CD4-positive, CD25-positive, alpha-beta regulatory T cell (primary cell): ENCODE data around the gene ZNF80. TPM values are rescaled to one million over a fixed set of nuclear protein-coding genes. Genes with fewer than 3 reads are reported as not detected.
"Not testable (repeated sequence)": the region's sequence is repeated elsewhere in the genome, so short reads cannot be mapped to it uniquely, and the experiment has no call there.

Source experiments
- ATAC-seq, 2 donors: fragments of 150-1000 bp; cut with Tn5 transposase; one replicate each; pipeline ENCODE4 v1.10.0; 2021; ENCODE audit warnings: low read depth in 2 of 2, moderate number of reproducible peaks in 2 of 2, moderate library complexity in 1 of 2
- DNase-seq, 3 donors: peaks; one replicate each; pipeline versions ENCODE4 v3.0.0 to v3.0.0-alpha.2; 2012 to 2022; ENCODE audit warnings: mixed read lengths in 1 of 3
- H3K27ac ChIP-seq: one replicate; pipeline ENCODE4 v1.7.0; 2013; ENCODE audit warnings: mild to moderate bottlenecking, low read length; ENCODE audit not compliant: insufficient read depth, poor library complexity, severe bottlenecking
- H3K27me3 ChIP-seq: one replicate; pipeline ENCODE4 v1.7.0; 2013; ENCODE audit warnings: low read length; ENCODE audit not compliant: control insufficient read depth, insufficient read depth
- H3K36me3 ChIP-seq: one replicate; pipeline ENCODE4 v1.7.0; 2013; ENCODE audit warnings: mild to moderate bottlenecking, low read length, moderate library complexity; ENCODE audit not compliant: control insufficient read depth, insufficient read depth
- H3K4me1 ChIP-seq: 2 replicates; pipeline ENCODE4 v1.7.0; 2013; ENCODE audit warnings: mild to moderate bottlenecking, low read length; ENCODE audit not compliant: insufficient read depth, control insufficient read depth, poor library complexity, severe bottlenecking
- H3K4me3 ChIP-seq: one replicate; pipeline ENCODE4 v1.7.0; 2013; ENCODE audit warnings: low read depth, mild to moderate bottlenecking, low read length, moderate library complexity
- H3K9me3 ChIP-seq, 2 experiments: 1 replicate in 1 of 2; 2 replicates in 1 of 2; pipeline ENCODE4 v1.7.0; 2013; ENCODE audit warnings: low read length in 2 of 2, mild to moderate bottlenecking in 1 of 2, moderate library complexity in 1 of 2; ENCODE audit not compliant: control insufficient read depth in 2 of 2
- H3K27ac Mint-ChIP-seq, 3 donors: one replicate each; pipeline ENCODE4 v1.8.0; 2020 to 2022; ENCODE audit warnings: mild to moderate bottlenecking in 3 of 3, mixed read lengths in 3 of 3, moderate library complexity in 2 of 3
- H3K27me3 Mint-ChIP-seq: one replicate; pipeline ENCODE4 v1.8.0; 2022; ENCODE audit warnings: mild to moderate bottlenecking, mixed read lengths
- H3K36me3 Mint-ChIP-seq: one replicate; pipeline ENCODE4 v1.8.0; 2020; ENCODE audit warnings: mixed read lengths
- H3K4me1 Mint-ChIP-seq, 4 donors: one replicate each; pipeline ENCODE4 v1.8.0; 2020 to 2022; ENCODE audit warnings: mixed read lengths in 4 of 4, mild to moderate bottlenecking in 1 of 4
- H3K4me3 Mint-ChIP-seq, 4 donors: one replicate each; pipeline ENCODE4 v1.8.0; 2020 to 2022; ENCODE audit warnings: mild to moderate bottlenecking in 4 of 4, mixed read lengths in 4 of 4, moderate library complexity in 3 of 4
- H3K9me3 Mint-ChIP-seq, 7 donors: one replicate each; pipeline ENCODE4 v1.8.0; 2020 to 2022; ENCODE audit warnings: mixed read lengths in 7 of 7, mild to moderate bottlenecking in 3 of 7, moderate library complexity in 2 of 7
- polyA plus RNA-seq, 4 donors: library from polyadenylated mRNA; unstranded; fragments of 300-500 nt; fragmentation: Illumina TruSeq; gene quantifications; one replicate each; pipeline ENCODE4 v1.2.3, GENCODE V29; 2021
- total RNA-seq: library from RNA; stranded (reverse); gene quantifications from one replicate; pipeline ENCODE4 v1.2.3, GENCODE V29; 2022

Gene ZNF80
- total and polyA plus RNA-seq, 5 donors from 2014 or later, result 0.36 to 8.4 (median 5.1) TPM

GRCh38 chr3:114260152-114260551 is 22.8 kb upstream of the ZNF80 start:
- DNase-seq (no peak), ATAC-seq (no peak)
- H3K27ac ChIP-seq, result no peak overlapping the region
- H3K4me3 Mint-ChIP-seq, result no peak overlapping the region
- no peaks in the 10 kb centered on the region for H3K27me3 Mint-ChIP-seq
- H3K36me3 Mint-ChIP-seq, result no peaks in the 10 kb centered on the region
- H3K27ac Mint-ChIP-seq, result no peak overlapping the region
- no peaks in the 10 kb centered on the region for H3K4me1 ChIP-seq
- peaks cover 0 to 6% (median 3%) of the 10 kb centered on the region in 4 donors for H3K4me1 Mint-ChIP-seq
- H3K9me3 Mint-ChIP-seq, result peaks cover 0 to 17% (median 8%) of the 10 kb centered on the region in 7 donors
- no peaks in the 10 kb centered on the region for H3K27me3 ChIP-seq
- H3K9me3 ChIP-seq, result peaks cover 0 to 3% of the 10 kb centered on the region in 2 experiments
- H3K4me3 ChIP-seq, result no peak overlapping the region
- H3K36me3 ChIP-seq, result no peaks in the 10 kb centered on the region

- Mint-ChIP-seq H3K4me1 (peaks cover 0 to 8% (median 4%) of the 10 kb centered on the region in 4 donors), H3K9me3 (peaks cover 0 to 17% (median 8%) of the 10 kb centered on the region in 7 donors), H3K36me3 (no peaks in the 10 kb centered on the region), H3K4me3 (no peak overlapping the region), H3K27ac (no peak overlapping the region), H3K27me3 (no peaks in the 10 kb centered on the region)
- no peak overlapping the region for H3K4me3 ChIP-seq
- peaks cover 0 to 3% of the 10 kb centered on the region in 2 experiments for H3K9me3 ChIP-seq
- H3K4me1 ChIP-seq, result no peaks in the 10 kb centered on the region
- H3K36me3 ChIP-seq, result no peaks in the 10 kb centered on the region
- DNase-seq (no peak), ATAC-seq (no peak)
- no peak overlapping the region for H3K27ac ChIP-seq
- no peaks in the 10 kb centered on the region for H3K27me3 ChIP-seq
Measured at GRCh38 chr3:114259566-114259965, 22.2 kb upstream of the ZNF80 start.

GRCh38 chr3:114253505-114253904 is 16.1 kb upstream of the ZNF80 start:
- peaks cover 0 to 13% (median 9%) of the 10 kb centered on the region in 7 donors for H3K9me3 Mint-ChIP-seq
- Histone ChIP-seq H3K4me3 (no peak overlapping the region), H3K9me3 (no peaks in the 10 kb centered on the region), H3K27me3 (no peaks in the 10 kb centered on the region), H3K36me3 (no peaks in the 10 kb centered on the region), H3K4me1 (no peaks in the 10 kb centered on the region), H3K27ac (no peak overlapping the region)
- peaks cover 5 to 20% (median 10%) of the 10 kb centered on the region in 4 donors for H3K4me1 Mint-ChIP-seq
- no peaks in the 10 kb centered on the region for H3K27me3 Mint-ChIP-seq
- DNase-seq (no peak), ATAC-seq (no peak)
- H3K36me3 Mint-ChIP-seq, result peaks cover 3% of the 10 kb centered on the region
- H3K4me3 Mint-ChIP-seq, result no peak overlapping the region
- H3K27ac Mint-ChIP-seq, result peak overlapping the region; percentile 5 to 78 (median 75)

- Mint-ChIP-seq H3K4me1 (peaks cover 5 to 20% (median 10%) of the 10 kb centered on the region in 4 donors), H3K9me3 (peaks cover 0 to 13% (median 6%) of the 10 kb centered on the region in 7 donors), H3K27me3 (no peaks in the 10 kb centered on the region), H3K27ac (peak overlapping the region in 2 of 3 donors; percentile 5 to 78), H3K4me3 (peak overlapping the region in 1 of 4 donors; percentile 21), H3K36me3 (peaks cover 3% of the 10 kb centered on the region)
- no peaks in the 10 kb centered on the region for H3K9me3 ChIP-seq
- no peaks in the 10 kb centered on the region for H3K27me3 ChIP-seq
- no peak overlapping the region for H3K4me3 ChIP-seq
- no peaks in the 10 kb centered on the region for H3K36me3 ChIP-seq
- DNase-seq (no peak), ATAC-seq (no peak)
- H3K4me1 ChIP-seq, result no peaks in the 10 kb centered on the region
- peak overlapping the region; percentile 14 for H3K27ac ChIP-seq
Measured at GRCh38 chr3:114252954-114253353, 15.6 kb upstream of the ZNF80 start.

GRCh38 chr3:114242947-114243346 is 5.6 kb upstream of the ZNF80 start:
- peaks cover 0 to 9% (median 0%) of the 10 kb centered on the region in 7 donors for H3K9me3 Mint-ChIP-seq
- ATAC-seq (no peak), DNase-seq (peak in 1 of 3 donors; percentile 72)
- no peak overlapping the region for H3K4me3 Mint-ChIP-seq
- no peaks in the 10 kb centered on the region for H3K27me3 Mint-ChIP-seq
- Histone ChIP-seq H3K36me3 (no peaks in the 10 kb centered on the region), H3K27ac (no peak overlapping the region), H3K4me3 (no peak overlapping the region), H3K4me1 (no peaks in the 10 kb centered on the region), H3K27me3 (no peaks in the 10 kb centered on the region), H3K9me3 (no peaks in the 10 kb centered on the region)
- H3K36me3 Mint-ChIP-seq, result peaks cover 3% of the 10 kb centered on the region
- no peak overlapping the region for H3K27ac Mint-ChIP-seq
- H3K4me1 Mint-ChIP-seq, result peaks cover 11 to 16% (median 13%) of the 10 kb centered on the region in 4 donors

GRCh38 chr3:114241262-114241661 is 3.9 kb upstream of the ZNF80 start:
- no peak overlapping the region for H3K4me3 ChIP-seq
- peaks cover 0 to 9% (median 0%) of the 10 kb centered on the region in 7 donors for H3K9me3 Mint-ChIP-seq
- peaks cover 11 to 29% (median 20%) of the 10 kb centered on the region in 4 donors for H3K4me1 Mint-ChIP-seq
- peaks cover 7% of the 10 kb centered on the region for H3K36me3 Mint-ChIP-seq
- no peaks in the 10 kb centered on the region for H3K36me3 ChIP-seq
- ATAC-seq (no peak), DNase-seq (no peak)
- H3K27ac ChIP-seq, result no peak overlapping the region
- H3K27me3 ChIP-seq, result no peaks in the 10 kb centered on the region
- H3K27ac Mint-ChIP-seq, result peak overlapping the region in 2 of 3 donors; percentile 9 to 74
- H3K9me3 ChIP-seq, result no peaks in the 10 kb centered on the region
- H3K27me3 Mint-ChIP-seq, result no peaks in the 10 kb centered on the region
- H3K4me3 Mint-ChIP-seq, result no peak overlapping the region
- peaks cover 4% of the 10 kb centered on the region for H3K4me1 ChIP-seq

GRCh38 chr3:114238146-114238785 is 888 bp upstream of the ZNF80 start:
- H3K9me3 ChIP-seq, H3K4me3 Mint-ChIP-seq, H3K27me3 Mint-ChIP-seq, H3K4me3 ChIP-seq, H3K27ac Mint-ChIP-seq, H3K27me3 ChIP-seq, H3K9me3 Mint-ChIP-seq, ATAC-seq, DNase-seq, H3K36me3 ChIP-seq, H3K27ac ChIP-seq, H3K36me3 Mint-ChIP-seq: not testable (repeated sequence)
- peaks cover 25 to 55% (median 43%) of the 10 kb centered on the region in 4 donors for H3K4me1 Mint-ChIP-seq
- H3K4me1 ChIP-seq, result peaks cover 34% of the 10 kb centered on the region

GRCh38 chr3:114235431-114235830 is 1.9 kb downstream of the ZNF80 start:
- Mint-ChIP-seq H3K4me3 (peak overlapping the region; percentile 34 to 88 (median 76)), H3K36me3 (peaks cover 4% of the 10 kb centered on the region), H3K27me3 (no peaks in the 10 kb centered on the region), H3K4me1 (peaks cover 22 to 70% (median 46%) of the 10 kb centered on the region in 4 donors), H3K9me3 (no peaks in the 10 kb centered on the region), H3K27ac (peak overlapping the region; percentile 86 to 93 (median 91))
- DNase-seq (no peak), ATAC-seq (no peak)
- Histone ChIP-seq H3K4me3 (peak overlapping the region; percentile 78), H3K27me3 (no peaks in the 10 kb centered on the region), H3K36me3 (no peaks in the 10 kb centered on the region), H3K4me1 (peaks cover 62% of the 10 kb centered on the region), H3K9me3 (no peaks in the 10 kb centered on the region), H3K27ac (peak overlapping the region; percentile 68)
